ENCODE data around the gene TBCA. TPM values are rescaled to one million over a fixed set of nuclear protein-coding genes. Genes with fewer than 3 reads are reported as not detected.
"Not testable (repeated sequence)": the region's sequence is repeated elsewhere in the genome, so short reads cannot be mapped to it uniquely, and the experiment has no call there.

The TBCA gene
- polyA plus RNA-seq, 10 donors, result 193 to 349 (median 275) TPM

DNA sequence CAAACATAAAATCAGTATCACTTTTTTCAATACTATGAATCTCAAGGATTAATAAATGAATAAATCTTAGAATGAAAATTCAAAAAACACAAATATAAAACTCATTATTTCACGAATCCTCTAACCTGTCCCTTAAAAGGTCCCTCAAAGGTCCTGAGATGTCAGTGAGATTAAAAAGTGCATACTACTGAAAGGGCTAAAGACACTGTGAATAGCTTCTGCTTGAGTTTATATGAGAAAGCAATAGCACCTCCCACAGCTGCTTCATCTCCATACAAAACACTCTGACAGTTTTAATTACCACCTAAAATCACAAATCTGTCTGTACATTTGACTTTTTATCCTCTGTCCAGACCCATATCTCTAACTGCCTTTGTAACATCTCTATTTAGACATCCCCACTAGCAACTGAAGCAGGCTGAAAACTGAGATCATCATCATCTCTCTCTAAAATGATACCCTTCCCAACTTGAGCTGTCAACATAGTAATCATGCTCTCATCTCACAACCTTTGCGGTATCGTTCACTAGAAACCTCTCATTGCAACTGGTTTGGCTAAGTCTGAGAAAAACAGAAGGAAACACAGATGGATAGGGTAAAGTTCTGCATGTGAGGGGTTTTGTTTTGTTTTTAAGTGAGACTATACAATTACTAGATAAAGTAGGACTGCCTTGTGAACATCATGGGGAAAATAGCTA lies 56.3 kb downstream of the TBCA start:
- DNase-seq, result no peak

GRCh38 chr5:77718934-77719610 lies 57.1 kb downstream of the TBCA start:
- no peak for DNase-seq

- peak; percentile 2 to 16 (median 7) for DNase-seq
Measured at GRCh38 chr5:77709993-77710685, 66.0 kb downstream of the TBCA start.

- DNase-seq, result peak in 1 of 3 donors; percentile 11
Measured at GRCh38 chr5:77709340-77709739, 66.8 kb downstream of the TBCA start.

GRCh38 chr5:77707791-77708190 lies 68.3 kb downstream of the TBCA start:
- DNase-seq, result no peak

DNA sequence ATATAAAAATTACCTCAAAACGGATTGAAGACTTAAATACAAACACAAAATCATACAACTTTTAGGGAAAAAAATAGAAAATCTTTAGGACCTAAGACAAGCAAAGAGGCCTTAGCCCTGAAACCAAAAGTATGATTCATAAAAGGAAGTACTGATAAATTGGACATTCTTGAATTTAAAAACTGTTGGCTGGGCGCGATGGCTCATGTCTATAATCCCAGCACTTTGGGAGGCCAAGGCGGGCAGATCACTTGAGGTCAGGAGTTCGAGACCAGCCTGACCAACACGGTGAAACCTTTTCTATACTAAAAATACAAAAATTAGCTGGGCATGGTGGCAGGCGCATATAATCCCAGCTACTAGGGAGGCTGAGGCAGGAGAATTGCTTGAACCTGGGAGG lies 76.6 kb downstream of the TBCA start:
- not testable (repeated sequence) for DNase-seq

GRCh38 chr5:77698920-77699319 lies 77.2 kb downstream of the TBCA start:
- DNase-seq, result no peak

- no peak for DNase-seq
Measured at GRCh38 chr5:77697692-77698091, 78.4 kb downstream of the TBCA start.

- no peak for DNase-seq
Measured at GRCh38 chr5:77696120-77696519, 80.0 kb downstream of the TBCA start.

GRCh38 chr5:77693913-77694312 lies 82.2 kb downstream of the TBCA start:
- no peak for DNase-seq

GRCh38 chr5:77683171-77683732 lies 92.9 kb downstream of the TBCA start:
- DNase-seq, result peak in 1 of 3 donors; percentile 20

DNA sequence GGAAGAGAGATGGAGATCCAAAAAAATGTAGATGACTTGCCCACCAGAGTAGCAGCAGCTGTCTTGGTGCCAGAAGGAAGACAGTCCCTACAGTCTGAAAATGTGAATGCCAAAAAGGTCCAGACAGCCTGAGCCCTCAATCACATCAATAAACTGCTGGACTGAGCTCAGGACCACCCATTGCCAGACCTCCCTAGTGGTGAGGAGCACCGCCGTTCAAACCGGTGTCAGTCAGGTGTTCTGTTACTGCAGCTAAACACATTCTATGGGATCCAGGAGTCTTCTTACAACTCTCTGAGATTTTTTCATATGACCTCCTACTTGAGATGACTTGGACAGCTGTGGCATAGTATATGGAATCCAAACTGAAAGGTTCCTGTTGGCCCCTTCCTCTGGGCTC lies 105.6 kb downstream of the TBCA start:
- no peak for DNase-seq

DNA sequence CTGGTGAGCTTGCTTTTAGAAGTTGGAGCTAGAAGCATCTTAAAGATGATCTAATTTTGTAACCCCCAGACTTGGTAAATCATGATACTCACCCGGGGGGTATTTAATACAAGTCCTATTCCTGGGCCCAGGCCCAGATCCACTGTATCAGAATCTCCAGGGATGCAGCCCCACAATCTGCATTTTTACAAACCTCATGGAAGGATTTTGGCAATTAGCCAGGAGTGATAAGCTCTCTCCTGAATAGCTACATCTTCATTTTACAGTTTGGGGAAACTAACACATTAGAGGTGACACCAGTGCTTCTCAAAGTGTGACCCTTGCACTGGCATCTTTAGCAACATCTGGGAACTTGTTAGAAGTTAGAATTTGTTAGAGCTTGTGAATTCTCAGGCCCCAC lies 106.5 kb downstream of the TBCA start:
- no peak for DNase-seq

GRCh38 chr5:77663090-77663863 lies 112.9 kb downstream of the TBCA start:
- peak in 1 of 3 donors; percentile 4 for DNase-seq

GRCh38 chr5:77662635-77663034 lies 113.5 kb downstream of the TBCA start:
- no peak for DNase-seq

GRCh38 chr5:77658662-77659061 lies 117.5 kb downstream of the TBCA start:
- no peak for DNase-seq

- DNase-seq, result no peak
Measured at GRCh38 chr5:77651343-77651742, 124.8 kb downstream of the TBCA start.

GRCh38 chr5:77650686-77651085 lies 125.5 kb downstream of the TBCA start:
- no peak for DNase-seq

DNA sequence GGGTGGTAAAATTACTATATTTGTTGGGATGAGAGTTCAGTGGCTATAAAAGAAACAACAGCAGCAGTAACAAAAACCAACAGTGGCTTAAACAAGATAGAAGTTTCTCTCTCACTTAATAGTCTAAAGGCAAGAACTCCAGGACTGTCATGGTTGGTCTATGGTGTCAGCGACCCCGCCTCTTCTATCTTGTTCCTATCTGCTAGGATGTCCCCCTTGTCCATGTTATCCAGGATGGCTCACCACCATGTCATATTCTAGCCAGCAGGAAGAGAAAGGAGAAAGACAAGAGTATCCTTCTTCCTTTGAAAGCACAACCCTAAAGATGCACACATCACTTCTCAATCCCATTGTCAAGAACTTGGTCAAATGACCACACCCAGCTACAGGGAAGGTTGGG lies 126.4 kb downstream of the TBCA start:
- DNase-seq, result no peak

- no peak for DNase-seq
Measured at GRCh38 chr5:77645995-77646639, 130.0 kb downstream of the TBCA start.
